CD4-positive, alpha-beta T cell treated with Interleukin-2 at 100 ng/mL for 4 hours (primary cell): ENCODE results near the gene CHKA.

ENCODE experiments used
- DNase-seq: peaks from one replicate; pipeline ENCODE4 v3.0.0-alpha.2; 2020; ENCODE audit warnings: low spot score

Gene CHKA

GRCh38 chr11:68142441-68143309 lies 21.5 kb upstream of the CHKA start:
- DNase-seq: no peak

GRCh38 chr11:68142028-68142412 lies 20.8 kb upstream of the CHKA start:
- DNase-seq: peak; percentile 7

GRCh38 chr11:68141246-68142027 lies 20.2 kb upstream of the CHKA start:
- no peak for DNase-seq

- no peak for DNase-seq
Measured at GRCh38 chr11:68140496-68141245, 19.5 kb upstream of the CHKA start.

GRCh38 chr11:68138237-68138636 lies 17.0 kb upstream of the CHKA start:
- DNase-seq: no peak

GRCh38 chr11:68137833-68138232 lies 16.6 kb upstream of the CHKA start:
- DNase-seq: no peak

- no peak for DNase-seq
Measured at GRCh38 chr11:68136866-68137265, 15.7 kb upstream of the CHKA start.

- DNase-seq: no peak
Measured at GRCh38 chr11:68135161-68135560, 14.0 kb upstream of the CHKA start.

GRCh38 chr11:68133761-68134160 lies 12.6 kb upstream of the CHKA start:
- DNase-seq: no peak

GRCh38 chr11:68130121-68130520 lies 8.9 kb upstream of the CHKA start:
- DNase-seq: no peak

GRCh38 chr11:68128682-68129327 lies 7.6 kb upstream of the CHKA start:
- DNase-seq: no peak

GRCh38 chr11:68127714-68128681 lies 6.8 kb upstream of the CHKA start:
- no peak for DNase-seq

GRCh38 chr11:68125164-68125563 lies 4.0 kb upstream of the CHKA start:
- DNase-seq: no peak

GRCh38 chr11:68122936-68123539 lies 1.9 kb upstream of the CHKA start:
- DNase-seq: no peak

- DNase-seq: peak; percentile 21
Measured at GRCh38 chr11:68120273-68121066, 718 bp downstream of the CHKA start.

- DNase-seq: no peak
Measured at GRCh38 chr11:68118706-68119448, 2.3 kb downstream of the CHKA start.

- DNase-seq: no peak
Measured at GRCh38 chr11:68117853-68118470, 3.2 kb downstream of the CHKA start.

- DNase-seq: no peak
Measured at GRCh38 chr11:68116974-68117373, 4.2 kb downstream of the CHKA start.
